Neural cell (in vitro differentiated cells): ENCODE results near the gene PAN3. TPM values are rescaled to one million over a fixed set of nuclear protein-coding genes. Genes with fewer than 3 reads are reported as not detected.

Source experiments
- H2AFZ ChIP-seq: fragments of 200-600, 300-800 bp; sonication (generic), shearing (Covaris generic); 2 replicates; pipeline ENCODE4 v1.6.0; 2014; ENCODE audit warnings: low read depth, mild to moderate bottlenecking, antibody characterized with exemption, low read length, moderate library complexity
- H3F3A ChIP-seq: fragments of 200-600 bp; shearing (Covaris generic); 2 replicates; pipeline ENCODE4 v1.6.1; 2016; ENCODE audit warnings: mild to moderate bottlenecking, moderate library complexity, mixed read lengths, antibody characterized with exemption, low read length; ENCODE audit not compliant: insufficient read depth, poor library complexity, severe bottlenecking
- H3K27ac ChIP-seq: fragments of 200-600, 300-800 bp; sonication (generic), shearing (Covaris generic); 2 replicates; pipeline ENCODE4 v1.5.1; 2014; ENCODE audit warnings: mild to moderate bottlenecking, low read length, moderate library complexity
- H3K27me3 ChIP-seq: fragments of 300-800, 200-600 bp; sonication (generic), shearing (Covaris generic); 2 replicates; pipeline ENCODE4 v1.6.0; 2014; ENCODE audit warnings: mild to moderate bottlenecking, low read depth, low read length, moderate library complexity; ENCODE audit not compliant: insufficient read depth
- H3K36me3 ChIP-seq: fragments of 300-800, 200-600 bp; sonication (generic), shearing (Covaris generic); 2 replicates; pipeline ENCODE4 v1.5.1; 2014; ENCODE audit warnings: mild to moderate bottlenecking, antibody characterized with exemption, low read length, moderate library complexity; ENCODE audit not compliant: insufficient read depth
- H3K4me2 ChIP-seq: fragments of 300-800, 200-600 bp; sonication (generic), shearing (Covaris generic); 2 replicates; pipeline ENCODE4 v1.6.0; 2014; ENCODE audit warnings: mild to moderate bottlenecking, low read length
- H3K4me3 ChIP-seq: fragments of 300-800, 200-600 bp; sonication (generic), shearing (Covaris generic); 2 replicates; pipeline ENCODE4 v1.5.1; 2014; ENCODE audit warnings: mild to moderate bottlenecking, low read length, moderate library complexity
- H3K79me2 ChIP-seq: fragments of 200-600 bp; shearing (Covaris generic); replicated peaks from 2 replicates; pipeline ENCODE4 v1.6.0; 2014; ENCODE audit warnings: mild to moderate bottlenecking, low read length, moderate library complexity; ENCODE audit not compliant: insufficient read depth
- H3K9ac ChIP-seq: fragments of 300-800, 200-600 bp; sonication (generic), shearing (Covaris generic); 2 replicates; pipeline ENCODE4 v1.6.1; 2016; ENCODE audit warnings: mild to moderate bottlenecking, low read length, mixed read lengths
- H3K9me2 ChIP-seq: fragments of 200-600 bp; shearing (Covaris generic); 2 replicates; pipeline ENCODE4 v1.6.1; 2016; ENCODE audit warnings: mild to moderate bottlenecking, low read length, mixed read lengths; ENCODE audit not compliant: insufficient read depth
- H3K9me3 ChIP-seq: fragments of 200-600, 300-800 bp; sonication (generic), shearing (Covaris generic); 2 replicates; pipeline ENCODE4 v1.6.1; 2016; ENCODE audit warnings: mild to moderate bottlenecking, mixed run types, low read length, moderate library complexity, mixed read lengths
- H4K20me1 ChIP-seq: fragments of 200-600 bp; shearing (Covaris generic); 2 replicates; pipeline ENCODE4 v1.6.1; 2016; ENCODE audit warnings: mild to moderate bottlenecking, mixed run types; ENCODE audit not compliant: insufficient read depth
- CTCF ChIP-seq: fragments of 450-650 bp; IDR thresholded peaks from 2 replicates; pipeline ENCODE4 v1.5.1; 2014; ENCODE audit warnings: antibody characterized with exemption, mild to moderate bottlenecking, moderate library complexity; ENCODE audit not compliant: poor library complexity, severe bottlenecking
- EP300 ChIP-seq: fragments of 450-650 bp; conservative IDR thresholded peaks from 2 replicates; pipeline ENCODE4 v1.6.1; 2014; ENCODE audit warnings: antibody characterized with exemption, mild to moderate bottlenecking, moderate library complexity; ENCODE audit not compliant: poor library complexity, severe bottlenecking
- EZH2 ChIP-seq: fragments of 200-600, 300-800 bp; shearing (Covaris generic), sonication (generic); IDR thresholded peaks from 2 replicates; pipeline ENCODE4 v1.6.1; 2014; ENCODE audit warnings: antibody characterized with exemption, low read length, borderline replicate concordance, mild to moderate bottlenecking; ENCODE audit not compliant: insufficient read depth, poor library complexity, severe bottlenecking
- MXI1 ChIP-seq: fragments of 450-650 bp; conservative IDR thresholded peaks from 2 replicates; pipeline ENCODE4 v1.6.1; 2014; ENCODE audit warnings: antibody characterized with exemption, mild to moderate bottlenecking; ENCODE audit not compliant: poor library complexity, severe bottlenecking
- POLR2AphosphoS5 ChIP-seq: IDR thresholded peaks from 2 replicates; pipeline ENCODE4 v1.6.1; 2012
- RAD21 ChIP-seq: fragments of 450-650 bp; conservative IDR thresholded peaks from 2 replicates; pipeline ENCODE4 v1.6.1; 2014; ENCODE audit warnings: antibody characterized with exemption, mild to moderate bottlenecking, moderate library complexity
- REST ChIP-seq: IDR thresholded peaks from 2 replicates; pipeline ENCODE4 v1.6.1; 2012; ENCODE audit warnings: borderline replicate concordance
- SMC3 ChIP-seq: fragments of 450-650 bp; conservative IDR thresholded peaks from 2 replicates; pipeline ENCODE4 v1.6.1; 2014; ENCODE audit warnings: antibody characterized with exemption, mild to moderate bottlenecking, moderate library complexity; ENCODE audit not compliant: poor library complexity
- TAF1 ChIP-seq: IDR thresholded peaks from 2 replicates; pipeline ENCODE4 v1.6.1; 2012; ENCODE audit warnings: low read depth
- polyA plus RNA-seq: library from polyadenylated mRNA; depleted of rRNA; stranded (reverse); fragments of >200 nt; gene quantifications from 2 replicates; pipeline ENCODE4 v1.2.3, GENCODE V29; 2014

Gene PAN3
- polyA plus RNA-seq, 1 donor from 2014 or later: 44.0 TPM

GRCh38 chr13:28325022-28325421 lies 186.7 kb downstream of the PAN3 start (continued):
- TF ChIP-seq SMC3 (no peak), RAD21 (no peak), EP300 (no peak), POLR2AphosphoS5 (no peak)

- Histone ChIP-seq H4K20me1 (no peaks in the 10 kb centered on the region), H3K27me3 (no peaks in the 10 kb centered on the region), H3F3A (no peaks in the 10 kb centered on the region), H3K4me2 (no peak overlapping the region), H3K4me3 (no peak overlapping the region), H3K36me3 (no peaks in the 10 kb centered on the region), H3K79me2 (no peaks in the 10 kb centered on the region), H2AFZ (no peak overlapping the region), H3K9me2 (no peaks in the 10 kb centered on the region), H3K27ac (no peak overlapping the region), H3K9me3 (no peaks in the 10 kb centered on the region), H3K9ac (no peak overlapping the region)
- TF ChIP-seq SMC3 (no peak), EZH2 (no peak)
These were observed 187.7 kb downstream of the PAN3 start for GRCh38 chr13:28326056-28326455.

- Histone ChIP-seq H2AFZ (no peak overlapping the region), H3K36me3 (no peaks in the 10 kb centered on the region), H3K4me2 (no peak overlapping the region), H3K27ac (no peak overlapping the region), H3K4me3 (no peak overlapping the region), H3F3A (no peaks in the 10 kb centered on the region), H3K9me2 (no peaks in the 10 kb centered on the region), H3K9ac (no peak overlapping the region), H3K9me3 (no peaks in the 10 kb centered on the region), H4K20me1 (no peaks in the 10 kb centered on the region), H3K27me3 (no peaks in the 10 kb centered on the region), H3K79me2 (no peaks in the 10 kb centered on the region)
- no peak for TF ChIP-seq TAF1
- no peak for TF ChIP-seq EP300
- no peak for TF ChIP-seq RAD21
- TF ChIP-seq REST: no peak
- no peak for TF ChIP-seq EZH2
- no peak for TF ChIP-seq CTCF
- TF ChIP-seq MXI1: no peak
- TF ChIP-seq POLR2AphosphoS5: no peak
- no peak for TF ChIP-seq SMC3
These were observed 189.3 kb downstream of the PAN3 start for GRCh38 chr13:28327373-28328270.
